IMR-90 (cell line): ENCODE data around the gene HDAC9. TPM values are rescaled to one million over a fixed set of nuclear protein-coding genes. Genes with fewer than 3 reads are reported as not detected.

ENCODE experiments used
- ATAC-seq: fragments of 200-7000 bp; cut with Tn5 transposase; 2 replicates; pipeline ENCODE4 v1.9.1; 2020; ENCODE audit warnings: low read depth, mild to moderate bottlenecking, moderate library complexity
- BruUV-seq: library from RNA; stranded (reverse); fragments of 400-500 nt; replicated peaks from 2 replicates; lab custom pipeline; 2021; lab: Mats Ljungman, UMichigan
- CTCF ChIA-PET: fragments of 300-600 bp; formaldehyde crosslinking; extraction: SDS; loops from one replicate; lab custom pipeline; 2021; ENCODE audit warnings: antibody characterized with exemption; lab: Yijun Ruan, JAX
- POLR2A ChIA-PET: fragments of 300-600 bp; sonication (Branson Sonifier 250); formaldehyde crosslinking; loops from one replicate; lab custom pipeline; 2022; ENCODE audit warnings: antibody characterized with exemption; ENCODE audit not compliant: unreplicated experiment; lab: Charles Lee
- DNase-seq: peaks from one replicate; pipeline ENCODE4 v3.0.0; 2013
- H2AFZ ChIP-seq: replicated peaks from 2 replicates; pipeline ENCODE3; 2013; ENCODE audit warnings: low read length, mild to moderate bottlenecking; ENCODE audit not compliant: poor library complexity
- H2AK5ac ChIP-seq: 2 replicates; pipeline ENCODE4 v1.6.1; 2013; ENCODE audit warnings: low read depth, low read length, inconsistent platforms
- H2AK9ac ChIP-seq: replicated peaks from 2 replicates; pipeline ENCODE3; 2013; ENCODE audit warnings: mild to moderate bottlenecking, low read depth, low read length, moderate library complexity; ENCODE audit not compliant: poor library complexity
- H2BK120ac ChIP-seq: 2 replicates; pipeline ENCODE4 v1.6.1; 2013; ENCODE audit warnings: low read depth, low read length, inconsistent platforms
- H2BK15ac ChIP-seq: 3 replicates; pipeline ENCODE4 v1.6.1; 2013; ENCODE audit warnings: low read depth, low read length, inconsistent platforms
- H2BK20ac ChIP-seq: 2 replicates; pipeline ENCODE4 v1.6.1; 2013; ENCODE audit warnings: low read depth, mild to moderate bottlenecking, inconsistent platforms, low read length, moderate library complexity
- H2BK5ac ChIP-seq: 2 replicates; pipeline ENCODE4 v1.6.1; 2013; ENCODE audit warnings: mild to moderate bottlenecking, low read depth, low read length, inconsistent platforms; ENCODE audit not compliant: poor library complexity, severe bottlenecking
- H3K14ac ChIP-seq: replicated peaks from 2 replicates; pipeline ENCODE4 v1.6.1; 2013; ENCODE audit warnings: low read depth, low read length, inconsistent platforms
- H3K18ac ChIP-seq: 2 replicates; pipeline ENCODE4 v1.6.1; 2013; ENCODE audit warnings: low read depth, low read length, control low read depth
- H3K23ac ChIP-seq: 2 replicates; pipeline ENCODE4 v1.6.1; 2013; ENCODE audit warnings: low read depth, low read length, inconsistent platforms
- H3K27ac ChIP-seq: 2 replicates; pipeline ENCODE4 v1.5.1; 2013; ENCODE audit warnings: mild to moderate bottlenecking, control low read depth, low read length; ENCODE audit not compliant: insufficient read depth
- H3K27me3 ChIP-seq: 2 replicates; pipeline ENCODE4 v1.6.1; 2013; ENCODE audit warnings: low read length; ENCODE audit not compliant: control insufficient read depth, insufficient read depth
- H3K36me3 ChIP-seq: 2 replicates; pipeline ENCODE4 v1.6.1; 2013; ENCODE audit warnings: low read length, mixed read lengths; ENCODE audit not compliant: control insufficient read depth, insufficient read depth
- H3K4ac ChIP-seq: 2 replicates; pipeline ENCODE4 v1.6.1; 2013; ENCODE audit warnings: low read depth, low read length, inconsistent platforms
- H3K4me1 ChIP-seq: 2 replicates; pipeline ENCODE4 v1.6.1; 2013; ENCODE audit warnings: low read length, mixed read lengths; ENCODE audit not compliant: control insufficient read depth, insufficient read depth
- H3K4me2 ChIP-seq: 2 replicates; pipeline ENCODE4 v1.6.1; 2013; ENCODE audit warnings: low read depth, mild to moderate bottlenecking, control low read depth, low read length, moderate library complexity
- H3K4me3 ChIP-seq: 2 replicates; pipeline ENCODE4 v1.5.1; 2013; ENCODE audit warnings: low read depth, mild to moderate bottlenecking, control low read depth, low read length, moderate library complexity; ENCODE audit not compliant: insufficient read depth
- H3K56ac ChIP-seq: 2 replicates; pipeline ENCODE4 v1.6.1; 2013; ENCODE audit warnings: low read length, inconsistent platforms; ENCODE audit not compliant: insufficient read depth; ENCODE audit errors: extremely low read depth
- H3K79me1 ChIP-seq, 2 experiments: 2 replicates each; pipeline ENCODE4 v1.6.1; 2013; ENCODE audit warnings: low read length in 2 of 2, inconsistent platforms in 1 of 2, low read depth in 1 of 2
- H3K9ac ChIP-seq: 2 replicates; pipeline ENCODE4 v1.6.1; 2013; ENCODE audit warnings: low read depth, low read length, control low read depth
- H3K9me1 ChIP-seq: 2 replicates; pipeline ENCODE4 v1.6.1; 2013; ENCODE audit warnings: low read length, inconsistent platforms; ENCODE audit not compliant: insufficient read depth
- H3K9me3 ChIP-seq: 2 replicates; pipeline ENCODE4 v1.6.1; 2013; ENCODE audit warnings: low read length; ENCODE audit not compliant: control insufficient read depth, insufficient read depth
- H4K20me1 ChIP-seq: 2 replicates; pipeline ENCODE4 v1.6.1; 2013; ENCODE audit warnings: low read length, inconsistent platforms; ENCODE audit not compliant: insufficient read depth
- H4K5ac ChIP-seq: 2 replicates; pipeline ENCODE4 v1.6.1; 2013; ENCODE audit warnings: mild to moderate bottlenecking, low read depth, low read length, control low read depth
- H4K8ac ChIP-seq, 2 experiments: 2 replicates each; pipeline ENCODE4 v1.6.1; 2013; ENCODE audit warnings: low read depth in 2 of 2, low read length in 2 of 2, control low read depth in 1 of 2, inconsistent platforms in 1 of 2
- H4K91ac ChIP-seq: 2 replicates; pipeline ENCODE4 v1.6.1; 2013; ENCODE audit warnings: low read depth, low read length, inconsistent platforms; ENCODE audit not compliant: insufficient read depth
- CEBPB ChIP-seq: IDR thresholded peaks from 2 replicates; pipeline ENCODE4 v1.6.1; 2012; ENCODE audit warnings: low read depth, low read length, improper control_type of control experiment
- MXI1 ChIP-seq: IDR thresholded peaks from 2 replicates; pipeline ENCODE4 v1.6.1; 2012; ENCODE audit warnings: low read depth, mild to moderate bottlenecking, low read length, moderate library complexity, borderline replicate concordance
- NFE2L2 ChIP-seq: fragments of 150-350 bp; IDR thresholded peaks from 2 replicates; pipeline ENCODE4 v1.6.1; 2016; ENCODE audit warnings: low read depth, mild to moderate bottlenecking, low read length
- POLR2A ChIP-seq: IDR thresholded peaks from 2 replicates; pipeline ENCODE4 v1.6.1; 2012; ENCODE audit warnings: mild to moderate bottlenecking, low read depth, low read length
- whole genome bisulfite sequencing, 2 experiments: methylation state at CpG; one replicate each; pipeline versions ENCODE4 v1.1.5 to v1.1.7; 2013; ENCODE audit warnings: missing lambda C conversion rate in 2 of 2; ENCODE audit not compliant: insufficient read length in 1 of 2; ENCODE audit errors: extremely low coverage in 2 of 2; 5-methylcytosine and 5-hydroxymethylcytosine counted together
- dilution Hi-C: fragments of 300-500 bp; cut with HindIII; formaldehyde crosslinking; loops from one replicate; pipeline ENCODE4 v1.14.3; 2018; ENCODE audit warnings: low sequenced_read_pairs; ENCODE audit not compliant: unreplicated experiment
- in situ Hi-C: fragments of 300-500 bp; cut with MboI; formaldehyde crosslinking; loops from 3 replicates; pipeline ENCODE4 v1.14.3; 2019; ENCODE audit warnings: low sequenced_read_pairs, inconsistent platforms, mixed read lengths
- intact Hi-C: fragments of 100-400 bp; cut with micrococcal nuclease; formaldehyde crosslinking; loops from 2 replicates; pipeline ENCODE4 v1.10.0; 2022
- polyA plus RNA-seq, 3 experiments: library from polyadenylated mRNA; depleted of rRNA; stranded (reverse); fragments of >200 nt; gene quantifications; 2 replicates each; pipeline ENCODE4 v1.2.3, GENCODE V29; 2012; ENCODE audit warnings: low replicate concordance in 1 of 3
- total RNA-seq: library from RNA; depleted of rRNA; stranded (reverse); fragments of >200 nt; gene quantifications from 2 replicates; pipeline ENCODE4 v1.2.3, GENCODE V29; 2012
- TF ChIP-seq, protein P1 (sequence below): conservative IDR thresholded peaks from 2 replicates; pipeline ENCODE4 v1.5.1; 2012; ENCODE audit warnings: mild to moderate bottlenecking, low read depth, low read length, improper control_type of control experiment

HDAC9 gene
- total and polyA plus RNA-seq, 2 of the 4 experiments (the other 2 are of a cell fraction) = 4.3 to 24.7 TPM

DNA sequence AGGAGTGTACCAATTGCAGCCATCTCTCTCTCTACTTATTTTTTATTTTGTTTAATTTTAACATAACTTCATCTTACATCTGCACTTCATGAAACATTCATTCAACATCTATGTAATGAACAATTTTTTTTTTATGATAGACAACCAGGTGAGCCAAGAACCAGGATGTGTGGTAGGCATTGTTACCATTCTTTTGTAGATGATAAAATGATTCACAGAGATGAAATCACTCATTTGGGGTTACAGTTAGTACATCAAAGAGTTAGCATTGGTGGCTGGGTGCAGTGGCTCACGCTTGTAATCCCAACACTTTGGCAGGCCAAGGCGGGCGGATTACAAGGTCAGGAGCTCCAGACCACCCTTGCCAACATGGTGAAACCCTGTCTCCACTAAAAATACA is 127.8 kb downstream of the HDAC9 start:
- H4K5ac ChIP-seq = no peak overlapping the region
- no peak overlapping the region for H3K4me2 ChIP-seq
- TF ChIP-seq MXI1 (no peak), NFE2L2 (no peak), CEBPB (no peak), POLR2A (no peak)
- TF ChIP-seq, protein P1, sequence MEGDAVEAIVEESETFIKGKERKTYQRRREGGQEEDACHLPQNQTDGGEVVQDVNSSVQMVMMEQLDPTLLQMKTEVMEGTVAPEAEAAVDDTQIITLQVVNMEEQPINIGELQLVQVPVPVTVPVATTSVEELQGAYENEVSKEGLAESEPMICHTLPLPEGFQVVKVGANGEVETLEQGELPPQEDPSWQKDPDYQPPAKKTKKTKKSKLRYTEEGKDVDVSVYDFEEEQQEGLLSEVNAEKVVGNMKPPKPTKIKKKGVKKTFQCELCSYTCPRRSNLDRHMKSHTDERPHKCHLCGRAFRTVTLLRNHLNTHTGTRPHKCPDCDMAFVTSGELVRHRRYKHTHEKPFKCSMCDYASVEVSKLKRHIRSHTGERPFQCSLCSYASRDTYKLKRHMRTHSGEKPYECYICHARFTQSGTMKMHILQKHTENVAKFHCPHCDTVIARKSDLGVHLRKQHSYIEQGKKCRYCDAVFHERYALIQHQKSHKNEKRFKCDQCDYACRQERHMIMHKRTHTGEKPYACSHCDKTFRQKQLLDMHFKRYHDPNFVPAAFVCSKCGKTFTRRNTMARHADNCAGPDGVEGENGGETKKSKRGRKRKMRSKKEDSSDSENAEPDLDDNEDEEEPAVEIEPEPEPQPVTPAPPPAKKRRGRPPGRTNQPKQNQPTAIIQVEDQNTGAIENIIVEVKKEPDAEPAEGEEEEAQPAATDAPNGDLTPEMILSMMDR = no peak
- H3K9ac ChIP-seq = no peak overlapping the region
- no TSS peak for BruUV-seq
- H3K36me3 ChIP-seq = no peaks in the 10 kb centered on the region
- H3K18ac ChIP-seq = no peak overlapping the region
- no peak overlapping the region for H3K4me3 ChIP-seq
- intact Hi-C loops (no loop called here), dilution Hi-C loops (no loop called here), in situ Hi-C loops (no loop called here)
- no peak overlapping the region for H3K14ac ChIP-seq
- peaks cover 3% of the 10 kb centered on the region; the same call in 1 of the 2 replicates for H3K9me1 ChIP-seq
- DNase-seq = no peak
- no peak overlapping the region for H3K4ac ChIP-seq
- no peak overlapping the region for H3K23ac ChIP-seq
- CTCF ChIA-PET = no interaction called here
- H2BK20ac ChIP-seq = no peak overlapping the region
- H2BK5ac ChIP-seq = no peak overlapping the region
- no peaks in the 10 kb centered on the region for H3K79me1 ChIP-seq
- H3K9me3 ChIP-seq = no peaks in the 10 kb centered on the region
- no peak overlapping the region for H4K8ac ChIP-seq
- no peak overlapping the region for H2AK5ac ChIP-seq
- no peak overlapping the region for H2AK9ac ChIP-seq
- no peak overlapping the region for H3K27ac ChIP-seq
- POLR2A ChIA-PET = no interaction called here
- no peak overlapping the region for H3K56ac ChIP-seq
- H3K27me3 ChIP-seq = no peaks in the 10 kb centered on the region
- H3K4me1 ChIP-seq = no peaks in the 10 kb centered on the region
- no peak for ATAC-seq
- WGBS, 2 experiments = no CpG with 5 or more reads among the region's 3 CpGs
- H2BK15ac ChIP-seq = no peak overlapping the region
- H4K20me1 ChIP-seq = no peaks in the 10 kb centered on the region
- H4K91ac ChIP-seq = no peak overlapping the region
- no peak overlapping the region for H2BK120ac ChIP-seq
- H2AFZ ChIP-seq = no peak overlapping the region
